Neural crest cell (in vitro differentiated cells): Measurements from ENCODE around the gene DKK1. TPM values are rescaled to one million over a fixed set of nuclear protein-coding genes. Genes with fewer than 3 reads are reported as not detected.

Experiments used
- DNase-seq: peaks from one replicate; pipeline ENCODE4 v3.0.0; 2021; ENCODE audit warnings: low read depth, mixed read lengths, low spot score
- H3K27ac Mint-ChIP-seq: one replicate; pipeline ENCODE4 v1.8.0; 2021; ENCODE audit warnings: mild to moderate bottlenecking, mixed read lengths; ENCODE audit not compliant: unreplicated experiment
- H3K27me3 Mint-ChIP-seq: 2 replicates; pipeline ENCODE4 v1.8.0; 2021; ENCODE audit warnings: low read depth, mild to moderate bottlenecking, mixed read lengths
- H3K36me3 Mint-ChIP-seq: 2 replicates; pipeline ENCODE4 v1.8.0; 2021; ENCODE audit warnings: low read depth, mild to moderate bottlenecking, mixed read lengths
- H3K4me1 Mint-ChIP-seq: 2 replicates; pipeline ENCODE4 v1.8.0; 2021; ENCODE audit warnings: mixed read lengths
- H3K4me3 Mint-ChIP-seq: one replicate; pipeline ENCODE4 v1.8.0; 2021; ENCODE audit warnings: mild to moderate bottlenecking, mixed read lengths
- H3K9me3 Mint-ChIP-seq: 2 replicates; pipeline ENCODE4 v1.8.0; 2021; ENCODE audit warnings: mixed read lengths
- CTCF ChIP-seq: fragments of 200-600 bp; sonication (generic); conservative IDR thresholded peaks from 2 replicates; pipeline ENCODE4 v1.5.0; 2021; ENCODE audit warnings: antibody characterized with exemption, mild to moderate bottlenecking
- total RNA-seq: library from RNA; stranded (reverse); gene quantifications from 2 replicates; pipeline ENCODE4 v1.2.1, GENCODE V29; 2021

Gene DKK1
- total RNA-seq, 1 donor from 2014 or later, result 3.9 TPM

DNA sequence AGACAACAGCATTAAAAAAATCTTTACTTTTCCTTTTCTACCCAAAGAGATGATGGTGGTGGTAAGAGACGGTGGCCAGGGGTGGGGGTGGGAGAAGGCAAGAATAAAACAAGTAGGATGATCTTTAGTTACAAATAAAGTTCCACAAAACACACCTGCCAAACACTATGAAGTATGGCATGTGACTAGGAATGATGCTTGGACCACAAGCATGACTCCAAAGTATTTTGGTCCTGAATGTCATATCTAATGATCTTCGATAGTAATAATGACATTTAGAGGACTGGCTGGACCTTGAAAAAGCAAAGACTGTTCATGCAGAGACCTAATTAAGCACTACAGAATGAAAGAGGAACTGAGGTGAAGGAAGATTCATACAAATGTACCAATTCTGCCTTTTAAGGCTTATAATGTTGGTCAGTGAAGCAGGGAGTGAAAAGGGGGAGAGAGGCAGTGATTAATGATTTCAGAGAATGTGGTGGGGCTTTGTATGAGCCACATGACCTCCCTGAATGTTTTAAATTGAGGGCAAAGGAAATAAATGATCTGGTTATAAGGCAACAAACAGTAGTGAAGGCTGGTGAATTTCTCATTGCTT is 29.6 kb upstream of the DKK1 start:
- no peaks in the 10 kb centered on the region for H3K36me3 Mint-ChIP-seq
- H3K9me3 Mint-ChIP-seq, result no peaks in the 10 kb centered on the region
- no peaks in the 10 kb centered on the region for H3K27me3 Mint-ChIP-seq
- DNase-seq, result no peak
- no peak for TF ChIP-seq CTCF
- no peaks in the 10 kb centered on the region for H3K4me1 Mint-ChIP-seq
- H3K4me3 Mint-ChIP-seq, result no peak overlapping the region
- no peak overlapping the region for H3K27ac Mint-ChIP-seq

- Mint-ChIP-seq H3K36me3 (no peaks in the 10 kb centered on the region), H3K27ac (no peak overlapping the region), H3K9me3 (no peaks in the 10 kb centered on the region), H3K4me1 (no peaks in the 10 kb centered on the region), H3K27me3 (no peaks in the 10 kb centered on the region), H3K4me3 (no peak overlapping the region)
- DNase-seq, result no peak
- TF ChIP-seq CTCF, result no peak
Measured at GRCh38 chr10:52287866-52288265, 26.2 kb upstream of the DKK1 start.

DNA sequence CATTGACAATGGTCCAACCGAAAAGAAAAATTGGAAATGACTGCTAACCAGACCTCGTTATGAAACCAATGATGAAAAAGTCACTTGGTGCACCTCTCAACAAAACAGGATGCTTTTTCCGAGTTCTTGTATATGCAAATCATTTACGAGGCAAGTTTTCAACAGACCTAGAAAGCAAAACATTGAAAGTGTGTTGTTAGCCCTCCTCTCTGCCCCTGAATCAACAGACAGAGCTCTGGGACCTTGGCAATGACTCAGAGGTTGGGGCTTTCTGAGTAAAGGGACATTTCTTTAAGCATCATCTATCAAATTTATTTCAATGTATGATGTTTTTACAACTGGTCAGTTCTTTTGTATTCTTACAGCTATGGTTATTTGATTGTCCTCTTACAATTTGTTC is 16.3 kb upstream of the DKK1 start:
- Mint-ChIP-seq H3K4me1 (no peaks in the 10 kb centered on the region), H3K36me3 (no peaks in the 10 kb centered on the region), H3K27me3 (no peaks in the 10 kb centered on the region), H3K27ac (no peak overlapping the region), H3K4me3 (no peak overlapping the region), H3K9me3 (no peaks in the 10 kb centered on the region)
- TF ChIP-seq CTCF, result no peak
- no peak for DNase-seq

- no peak for DNase-seq
- H3K27me3 Mint-ChIP-seq, result peaks cover under 1% of the 10 kb centered on the region
- H3K27ac Mint-ChIP-seq, result no peak overlapping the region
- no peak overlapping the region for H3K4me3 Mint-ChIP-seq
- no peaks in the 10 kb centered on the region for H3K36me3 Mint-ChIP-seq
- no peak for TF ChIP-seq CTCF
- H3K4me1 Mint-ChIP-seq, result no peaks in the 10 kb centered on the region
- no peaks in the 10 kb centered on the region for H3K9me3 Mint-ChIP-seq
Measured at GRCh38 chr10:52300599-52301277, 13.3 kb upstream of the DKK1 start.

DNA sequence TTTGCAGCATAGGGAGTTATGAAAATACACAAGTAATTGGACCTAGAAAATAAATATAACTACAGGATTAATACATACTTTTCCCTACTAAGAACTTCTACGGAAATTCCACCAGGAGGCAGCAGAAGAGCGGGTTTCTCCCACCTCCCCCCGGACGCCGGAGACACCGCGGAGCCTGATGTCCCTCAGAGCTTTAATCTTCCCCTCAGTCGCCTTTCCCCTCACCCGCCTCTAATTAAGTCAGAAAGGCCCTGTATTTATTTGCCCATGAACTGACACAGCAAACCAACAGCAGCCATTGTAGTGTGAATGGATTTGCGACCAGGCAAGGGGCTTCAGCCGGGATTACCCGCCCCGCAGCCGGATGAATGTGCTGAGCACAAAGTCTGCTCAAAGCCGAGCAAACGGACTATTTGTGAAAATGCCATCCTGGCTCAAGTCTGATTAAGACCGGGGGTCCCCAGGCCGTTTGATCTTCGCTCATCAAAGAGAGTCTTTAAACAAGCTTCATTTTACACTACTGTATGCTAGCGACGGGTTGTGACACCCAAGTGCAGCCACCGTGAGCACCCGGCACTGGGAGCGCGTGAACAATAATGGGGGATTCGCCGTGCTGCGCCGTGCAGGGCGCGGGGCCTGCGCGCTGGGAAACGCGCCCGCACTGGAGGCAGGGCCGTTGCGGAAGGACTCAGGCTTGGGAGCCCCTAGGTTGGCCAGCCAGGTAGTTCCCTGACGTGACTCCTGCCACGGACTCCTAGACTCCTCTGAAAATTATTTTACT is 5.6 kb upstream of the DKK1 start:
- Mint-ChIP-seq H3K27me3 (peaks cover 45% of the 10 kb centered on the region), H3K4me3 (peak overlapping the region; percentile 92), H3K4me1 (peaks cover 20% of the 10 kb centered on the region), H3K36me3 (no peaks in the 10 kb centered on the region), H3K27ac (peak overlapping the region; percentile 89), H3K9me3 (no peaks in the 10 kb centered on the region)
- peak; percentile 91 for TF ChIP-seq CTCF
- DNase-seq, result peak; percentile 65
